ENCODE data around the gene UQCRC2. TPM values are rescaled to one million over a fixed set of nuclear protein-coding genes. Genes with fewer than 3 reads are reported as not detected.
"Not testable (repeated sequence)": the region's sequence is repeated elsewhere in the genome, so short reads cannot be mapped to it uniquely, and the experiment has no call there.

Gene UQCRC2
- total RNA-seq, 1 experiment from 2014 or later, result 299 TPM

DNA sequence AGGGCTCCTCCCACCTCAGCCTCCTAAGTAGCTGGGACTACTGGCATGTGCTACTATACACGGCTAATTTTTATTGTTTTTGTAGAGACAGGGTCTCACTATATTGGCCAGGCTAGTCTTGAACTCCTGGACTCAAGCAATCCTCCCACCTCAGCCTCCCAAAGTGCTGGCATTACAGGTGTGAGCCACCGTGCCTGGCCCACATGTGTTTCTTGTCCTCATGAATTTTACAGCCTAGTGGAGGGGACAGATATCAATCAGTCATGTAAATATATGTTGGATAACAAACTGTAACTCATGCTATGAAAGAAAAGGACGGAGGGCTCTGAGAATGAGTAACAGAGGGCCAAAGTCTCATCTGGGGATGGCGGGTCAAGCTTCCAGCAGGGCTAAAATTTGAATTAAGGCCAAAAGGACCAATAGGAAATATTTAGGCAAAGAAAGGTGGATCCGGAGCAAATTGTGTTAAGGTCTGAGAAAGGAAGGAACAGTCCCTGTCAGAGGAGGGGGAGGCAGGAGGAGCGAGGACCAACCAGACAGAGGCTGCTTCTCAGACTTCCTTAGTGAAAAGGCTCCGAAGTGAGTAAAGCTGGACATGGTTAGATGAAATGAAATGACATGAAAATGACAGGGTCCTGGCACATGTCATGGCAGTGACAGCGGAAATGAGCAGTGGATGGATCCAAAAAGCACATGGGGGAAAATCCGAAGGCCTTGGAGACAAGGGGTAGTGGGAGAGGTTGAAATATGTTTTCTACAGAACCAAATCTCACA is 43.9 kb downstream of the UQCRC2 start:
- POLR2A ChIA-PET (ENCODE audit: unreplicated experiment), result interaction anchor here (0.6 kb wide), 1 partner anchor 187 kb away, joined by 3 read pairs; no protein-coding TSS in a partner anchor
- no peaks in the 10 kb centered on the region for H3K36me3 ChIP-seq (ENCODE audit: low read depth)
- peaks cover 14% of the 10 kb centered on the region for H3K4me1 ChIP-seq (replicated peaks; ENCODE audit: insufficient read depth)
- DNase-seq, result no peak
- H3K4me2 ChIP-seq, result no peak overlapping the region
- peaks cover 8% of the 10 kb centered on the region; the same call in 1 of the 2 replicates for H3F3A ChIP-seq (ENCODE audit: insufficient read depth, low read depth)
- no peaks in the 10 kb centered on the region for H3K9me3 ChIP-seq (ENCODE audit: insufficient read depth, low read depth)
- no peaks in the 10 kb centered on the region for H3K9me2 ChIP-seq (ENCODE audit: insufficient read depth)
- CTCF ChIA-PET, result no interaction called here
- H4K20me1 ChIP-seq (ENCODE audit: insufficient read depth), result no peaks in the 10 kb centered on the region
- H3K27ac ChIP-seq, result no peak overlapping the region
- no peak for TF ChIP-seq EZH2 (IDR thresholded peaks at IDR 0.05; ENCODE audit: low read depth)
- TF ChIP-seq, protein P1, sequence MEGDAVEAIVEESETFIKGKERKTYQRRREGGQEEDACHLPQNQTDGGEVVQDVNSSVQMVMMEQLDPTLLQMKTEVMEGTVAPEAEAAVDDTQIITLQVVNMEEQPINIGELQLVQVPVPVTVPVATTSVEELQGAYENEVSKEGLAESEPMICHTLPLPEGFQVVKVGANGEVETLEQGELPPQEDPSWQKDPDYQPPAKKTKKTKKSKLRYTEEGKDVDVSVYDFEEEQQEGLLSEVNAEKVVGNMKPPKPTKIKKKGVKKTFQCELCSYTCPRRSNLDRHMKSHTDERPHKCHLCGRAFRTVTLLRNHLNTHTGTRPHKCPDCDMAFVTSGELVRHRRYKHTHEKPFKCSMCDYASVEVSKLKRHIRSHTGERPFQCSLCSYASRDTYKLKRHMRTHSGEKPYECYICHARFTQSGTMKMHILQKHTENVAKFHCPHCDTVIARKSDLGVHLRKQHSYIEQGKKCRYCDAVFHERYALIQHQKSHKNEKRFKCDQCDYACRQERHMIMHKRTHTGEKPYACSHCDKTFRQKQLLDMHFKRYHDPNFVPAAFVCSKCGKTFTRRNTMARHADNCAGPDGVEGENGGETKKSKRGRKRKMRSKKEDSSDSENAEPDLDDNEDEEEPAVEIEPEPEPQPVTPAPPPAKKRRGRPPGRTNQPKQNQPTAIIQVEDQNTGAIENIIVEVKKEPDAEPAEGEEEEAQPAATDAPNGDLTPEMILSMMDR (conservative IDR thresholded peaks at IDR 0.05), result no peak
- H3K79me2 ChIP-seq (ENCODE audit: low read depth), result no peaks in the 10 kb centered on the region
- no peak overlapping the region for H2AFZ ChIP-seq
- BruUV-seq (replicated peaks), result no TSS peak
- H3K27me3 ChIP-seq (ENCODE audit: insufficient read depth, low read depth), result no peaks in the 10 kb centered on the region
- H3K4me3 ChIP-seq, result no peak overlapping the region
- intact Hi-C loops (cut with micrococcal nuclease; ENCODE audit: unreplicated experiment), result no loop called here

DNA sequence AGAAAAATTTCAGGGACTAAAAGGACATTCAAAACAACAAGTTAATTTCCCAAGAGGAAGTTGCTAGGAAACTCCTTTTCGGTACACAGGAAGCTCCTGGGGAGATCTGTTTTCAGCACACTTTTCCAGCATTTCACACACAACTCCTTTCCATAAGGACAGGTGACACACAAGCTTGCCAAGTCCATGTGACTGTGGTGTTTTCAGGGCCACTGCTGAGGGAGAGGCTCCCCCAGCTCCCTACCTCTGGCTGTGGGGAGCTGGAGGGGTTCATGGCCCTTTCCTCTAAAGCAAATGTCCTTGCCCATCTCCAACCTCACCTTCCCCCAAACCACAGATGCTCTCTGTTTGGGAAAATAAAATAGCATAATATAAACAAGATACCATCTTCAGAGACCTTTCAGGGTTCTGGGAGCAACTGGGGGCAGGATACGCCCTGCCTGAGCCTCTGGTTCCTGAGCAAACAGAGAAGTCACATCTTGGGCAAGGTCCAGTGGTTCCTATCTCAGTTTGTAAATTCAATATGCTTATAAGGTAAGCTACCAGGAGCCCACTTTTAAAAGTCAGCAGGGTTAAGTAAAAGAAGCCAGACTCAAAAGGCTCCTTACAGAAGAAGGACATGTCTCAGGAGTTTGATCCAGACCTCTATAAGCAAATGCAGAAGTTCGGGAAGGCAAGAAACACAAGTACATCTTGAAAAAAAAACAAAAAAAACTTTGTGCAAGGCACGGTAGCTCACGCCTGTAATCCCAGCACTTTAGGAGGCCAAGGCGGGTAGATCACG is 44.7 kb downstream of the UQCRC2 start:
- Histone ChIP-seq H3K9me3 (ENCODE audit: insufficient read depth, low read depth) (no peaks in the 10 kb centered on the region), H2AFZ (no peak overlapping the region), H3F3A (ENCODE audit: insufficient read depth, low read depth) (peaks cover 9% of the 10 kb centered on the region; the same call in 1 of the 2 replicates), H3K36me3 (ENCODE audit: low read depth) (no peaks in the 10 kb centered on the region), H3K4me3 (no peak overlapping the region), H3K9me2 (ENCODE audit: insufficient read depth) (no peaks in the 10 kb centered on the region), H3K79me2 (ENCODE audit: low read depth) (no peaks in the 10 kb centered on the region), H4K20me1 (ENCODE audit: insufficient read depth) (no peaks in the 10 kb centered on the region), H3K27me3 (ENCODE audit: insufficient read depth, low read depth) (no peaks in the 10 kb centered on the region), H3K4me1 (replicated peaks; ENCODE audit: insufficient read depth) (peaks cover 17% of the 10 kb centered on the region), H3K27ac (no peak overlapping the region), H3K4me2 (no peak overlapping the region)
- no peak for DNase-seq
- ChIA-PET POLR2A (ENCODE audit: unreplicated experiment) (no interaction called here), CTCF (interaction anchor here (0.6 to 1.8 kb wide), 2 partner anchors 18 to 80 kb away, joined by 4 to 7 read pairs; no protein-coding TSS in a partner anchor)
- TF ChIP-seq EZH2 (IDR thresholded peaks at IDR 0.05; ENCODE audit: low read depth), result no peak
- TF ChIP-seq, protein P1 (conservative IDR thresholded peaks at IDR 0.05), result no peak
- intact Hi-C loops (cut with micrococcal nuclease; ENCODE audit: unreplicated experiment), result no loop called here
- BruUV-seq (replicated peaks), result no TSS peak

DNA sequence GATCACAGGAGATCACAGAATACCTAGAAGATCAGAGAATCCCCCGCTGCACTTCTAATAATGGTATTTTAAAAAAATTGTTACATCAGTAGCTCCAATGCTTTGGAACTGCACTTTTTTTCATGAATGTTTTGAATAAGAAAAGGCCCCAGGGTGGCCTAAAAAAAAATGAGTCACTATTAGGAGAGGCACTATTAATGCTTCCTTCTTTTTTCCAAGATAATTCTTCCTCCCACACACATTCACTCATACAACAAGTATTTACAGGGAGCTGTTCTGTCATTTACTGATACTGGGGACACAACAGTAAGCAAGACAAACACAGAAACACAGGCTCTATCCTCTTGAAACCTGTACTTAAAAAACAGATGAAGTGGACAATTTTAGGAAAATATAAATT is 48.4 kb downstream of the UQCRC2 start:
- intact Hi-C loops (cut with micrococcal nuclease; ENCODE audit: unreplicated experiment), result loop anchor here (1.0 kb wide), 4 partner anchors 76 to 296 kb away; partner anchors contain the start of gene POLR3E
- peaks cover 9% of the 10 kb centered on the region; the same call in 1 of the 2 replicates for H3F3A ChIP-seq (ENCODE audit: insufficient read depth, low read depth)
- no peaks in the 10 kb centered on the region for H3K9me2 ChIP-seq (ENCODE audit: insufficient read depth)
- no peaks in the 10 kb centered on the region for H3K36me3 ChIP-seq (ENCODE audit: low read depth)
- H2AFZ ChIP-seq, result peak overlapping the region; percentile 79; the same call in 1 of the 2 replicates
- no peaks in the 10 kb centered on the region for H3K27me3 ChIP-seq (ENCODE audit: insufficient read depth, low read depth)
- peaks cover 20% of the 10 kb centered on the region for H3K4me1 ChIP-seq (replicated peaks; ENCODE audit: insufficient read depth)
- POLR2A ChIA-PET (ENCODE audit: unreplicated experiment), result interaction anchor here (0.6 kb wide), 2 partner anchors 71 to 701 kb away, joined by 3 to 4 read pairs; no protein-coding TSS in a partner anchor
- DNase-seq, result peak in 1 of 2 experiments; percentile 81
- CTCF ChIA-PET, result interaction anchor here (0.6 to 2.1 kb wide), 7 partner anchors 11 to 187 kb away, joined by 4 to 32 read pairs (median 7); no protein-coding TSS in a partner anchor
- H3K27ac ChIP-seq, result peak overlapping the region; percentile 54
- TF ChIP-seq EZH2 (IDR thresholded peaks at IDR 0.05; ENCODE audit: low read depth), result no peak
- TF ChIP-seq, protein P1 (conservative IDR thresholded peaks at IDR 0.05), result no peak
- no peaks in the 10 kb centered on the region for H3K79me2 ChIP-seq (ENCODE audit: low read depth)
- BruUV-seq (replicated peaks), result no TSS peak
- H4K20me1 ChIP-seq (ENCODE audit: insufficient read depth), result no peaks in the 10 kb centered on the region
- no peaks in the 10 kb centered on the region for H3K9me3 ChIP-seq (ENCODE audit: insufficient read depth, low read depth)
- H3K4me2 ChIP-seq, result peak overlapping the region; percentile 97
- H3K4me3 ChIP-seq, result peak overlapping the region; percentile 48; the same call in 1 of the 2 replicates

DNA sequence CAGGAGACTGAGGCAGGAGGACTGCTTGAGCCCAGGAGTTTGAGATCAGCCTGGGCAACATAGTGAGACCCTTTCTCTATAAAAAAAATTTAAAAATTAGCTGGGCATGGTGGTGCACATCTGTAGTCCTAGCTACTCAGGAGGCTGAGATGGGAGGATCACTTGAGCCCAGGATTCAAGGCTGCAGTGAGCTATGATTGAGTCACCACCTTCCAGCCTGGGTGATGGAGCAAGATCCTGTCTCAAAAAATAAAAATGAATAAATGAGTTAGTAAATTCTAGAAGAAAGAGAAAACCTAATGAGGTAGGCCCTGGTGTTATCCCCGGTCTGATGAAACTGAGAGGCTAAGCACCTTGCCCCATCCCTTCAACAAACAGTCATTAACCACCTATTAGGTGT is 48.9 kb downstream of the UQCRC2 start:
- POLR2A ChIA-PET (ENCODE audit: unreplicated experiment), result interaction anchor here (0.6 kb wide), 1 partner anchor 702 kb away, joined by 4 read pairs; no protein-coding TSS in a partner anchor
- Histone ChIP-seq H3K27ac (peak overlapping the region; percentile 54; the same call in 1 of the 2 replicates), H3F3A (ENCODE audit: insufficient read depth, low read depth) (peaks cover 10% of the 10 kb centered on the region; the same call in 1 of the 2 replicates), H3K4me2 (0 out of 2 replicates have a peak overlapping the region, but pooled peaks have one; percentile 97), H3K4me1 (replicated peaks; ENCODE audit: insufficient read depth) (peaks cover 25% of the 10 kb centered on the region)
- H3K4me3 ChIP-seq; H3K9me2 ChIP-seq (ENCODE audit: insufficient read depth); H3K79me2 ChIP-seq (ENCODE audit: low read depth); BruUV-seq (replicated peaks); H3K27me3 ChIP-seq (ENCODE audit: insufficient read depth, low read depth); H4K20me1 ChIP-seq (ENCODE audit: insufficient read depth); DNase-seq; H3K36me3 ChIP-seq (ENCODE audit: low read depth); H2AFZ ChIP-seq; H3K9me3 ChIP-seq (ENCODE audit: insufficient read depth, low read depth); intact Hi-C loops (cut with micrococcal nuclease; ENCODE audit: unreplicated experiment): not testable (repeated sequence)
- CTCF ChIA-PET, result interaction anchor here (0.6 to 2.1 kb wide), 8 partner anchors 8 to 187 kb away, joined by 3 to 32 read pairs (median 6); no protein-coding TSS in a partner anchor

Data from PC-9 (cell line).